MM.1S (cell line): Measurements from ENCODE around the gene ATG4D.

Experiments used
- CTCF ChIP-seq: fragments of 300-600 bp; sonication (generic); IDR thresholded peaks from 2 replicates; pipeline ENCODE4 v1.5.1; 2016; ENCODE audit warnings: antibody characterized with exemption, low read length, mixed read lengths
- EZH2 ChIP-seq: fragments of 300-600 bp; sonication (generic); optimal IDR thresholded peaks from 2 replicates; pipeline ENCODE3; 2017; ENCODE audit warnings: low read depth, mild to moderate bottlenecking, antibody characterized with exemption, low read length, mixed read lengths
- EZH2phosphoT487 ChIP-seq: fragments of 300-600 bp; sonication (generic); IDR thresholded peaks from 2 replicates; pipeline ENCODE4 v1.6.1; 2018; ENCODE audit warnings: antibody characterized with exemption, low read length

- TF ChIP-seq CTCF, result no peak
- no peak for TF ChIP-seq EZH2phosphoT487
- no peak for TF ChIP-seq EZH2
Observed at GRCh38 chr19:10500247-10500592, 43.5 kb upstream of the ATG4D start.
